ENCODE measurements around the gene PPP1R13L.

PPP1R13L gene

DNA sequence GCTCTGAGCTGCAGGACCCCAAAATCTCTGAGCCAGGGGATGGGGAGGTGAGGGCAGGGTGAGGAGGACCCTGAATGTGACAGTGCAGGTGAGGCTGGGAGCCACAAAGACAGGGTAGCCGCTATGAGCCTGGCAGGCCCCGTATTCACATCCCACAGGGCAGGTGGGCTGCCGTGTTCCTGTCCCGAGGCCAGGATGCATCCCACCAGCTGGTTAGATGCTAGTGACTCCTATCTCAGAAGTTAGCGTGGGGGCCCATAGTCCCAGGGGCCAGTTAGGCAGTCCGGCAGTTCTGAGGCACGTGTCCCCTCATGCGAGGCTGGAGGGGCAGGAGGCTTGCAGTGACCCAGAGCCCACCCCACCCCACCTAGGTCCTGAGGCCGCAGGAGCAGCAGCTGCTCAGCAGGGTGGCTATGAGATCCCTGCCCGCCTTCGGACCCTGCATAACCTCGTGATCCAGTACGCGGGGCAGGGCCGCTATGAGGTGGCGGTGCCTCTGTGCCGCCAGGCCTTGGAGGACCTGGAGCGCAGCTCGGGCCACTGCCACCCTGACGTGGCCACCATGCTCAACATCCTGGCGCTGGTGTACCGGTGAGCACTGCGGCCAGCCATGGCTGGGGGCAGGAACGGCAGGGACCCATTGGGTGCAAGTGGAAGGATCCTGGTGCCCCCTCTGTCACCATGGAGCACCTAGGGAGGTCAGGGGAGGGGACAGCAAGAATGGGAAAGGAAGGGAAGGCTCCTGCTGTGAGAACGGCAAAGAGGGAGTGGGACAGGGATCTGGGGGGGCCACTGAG is 57.1 kb downstream of the PPP1R13L start (continued):
- no peak for TF ChIP-seq ZNF514 (tag by site-specific recombination; IDR thresholded peaks at IDR 0.05)

DNA sequence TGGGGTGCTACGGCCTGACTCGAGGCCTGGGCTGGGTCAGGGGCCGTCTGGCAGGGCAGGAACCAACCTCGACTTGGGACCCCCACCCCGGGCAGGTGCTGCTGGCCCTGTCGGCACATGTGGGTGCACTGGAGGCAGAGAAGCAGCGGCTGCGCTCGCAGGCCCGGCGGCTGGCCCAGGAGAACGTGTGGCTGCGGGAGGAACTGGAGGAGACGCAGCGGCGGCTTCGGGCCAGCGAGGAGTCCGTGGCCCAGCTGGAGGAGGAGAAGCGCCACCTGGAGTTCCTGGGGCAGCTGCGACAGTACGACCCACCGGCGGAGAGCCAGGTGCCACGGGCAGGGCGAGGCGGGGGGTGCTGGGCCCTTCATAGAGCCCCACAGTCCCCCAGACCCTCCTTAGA is 58.4 kb downstream of the PPP1R13L start:
- peaks cover 6 to 38% of the 10 kb centered on the region in 2 experiments for H3K36me3 ChIP-seq (ENCODE audit: control insufficient read depth in 2 of 2, insufficient read depth in 1 of 2, low read length in 2 of 2)

DNA sequence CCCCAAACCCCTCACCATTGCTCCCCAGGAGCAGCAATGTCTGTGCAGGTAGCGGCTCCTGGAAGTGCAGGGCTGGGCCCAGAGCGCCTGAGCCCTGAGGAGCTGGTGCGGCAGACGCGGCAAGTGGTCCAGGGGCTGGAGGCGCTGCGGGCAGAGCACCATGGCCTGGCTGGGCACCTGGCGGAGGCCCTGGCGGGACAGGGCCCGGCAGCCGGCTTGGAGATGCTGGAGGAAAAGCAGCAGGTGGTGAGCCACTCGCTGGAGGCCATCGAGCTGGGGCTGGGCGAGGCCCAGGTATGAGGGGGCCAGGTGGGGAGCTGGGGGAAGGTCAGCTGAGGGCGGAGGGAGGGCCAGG is 59.4 kb downstream of the PPP1R13L start:
- Histone ChIP-seq H3K4me3 (ENCODE audit: low read depth, low read length) (no peak overlapping the region), H3K36me3 (ENCODE audit: control insufficient read depth in 2 of 2, insufficient read depth in 1 of 2, low read length in 2 of 2) (peaks cover under 1 to 28% of the 10 kb centered on the region in 2 experiments; a peak in 2 of 3 replicates), H3K9me3 (ENCODE audit: control insufficient read depth, insufficient read depth, low read depth, low read length) (no peaks in the 10 kb centered on the region), H3K27ac (ENCODE audit: extremely low read depth, low read depth, low read length) (no peak overlapping the region), H3K4me1 (ENCODE audit: control insufficient read depth, insufficient read depth, low read length) (no peaks in the 10 kb centered on the region)
- ChIA-PET CTCF (no interaction called here), POLR2A (no interaction called here)
- TF ChIP-seq, protein P1, sequence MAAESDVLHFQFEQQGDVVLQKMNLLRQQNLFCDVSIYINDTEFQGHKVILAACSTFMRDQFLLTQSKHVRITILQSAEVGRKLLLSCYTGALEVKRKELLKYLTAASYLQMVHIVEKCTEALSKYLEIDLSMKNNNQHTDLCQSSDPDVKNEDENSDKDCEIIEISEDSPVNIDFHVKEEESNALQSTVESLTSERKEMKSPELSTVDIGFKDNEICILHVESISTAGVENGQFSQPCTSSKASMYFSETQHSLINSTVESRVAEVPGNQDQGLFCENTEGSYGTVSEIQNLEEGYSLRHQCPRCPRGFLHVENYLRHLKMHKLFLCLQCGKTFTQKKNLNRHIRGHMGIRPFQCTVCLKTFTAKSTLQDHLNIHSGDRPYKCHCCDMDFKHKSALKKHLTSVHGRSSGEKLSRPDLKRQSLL (tag by site-specific recombination; IDR thresholded peaks at IDR 0.05) = no peak
- TF ChIP-seq, protein P2, sequence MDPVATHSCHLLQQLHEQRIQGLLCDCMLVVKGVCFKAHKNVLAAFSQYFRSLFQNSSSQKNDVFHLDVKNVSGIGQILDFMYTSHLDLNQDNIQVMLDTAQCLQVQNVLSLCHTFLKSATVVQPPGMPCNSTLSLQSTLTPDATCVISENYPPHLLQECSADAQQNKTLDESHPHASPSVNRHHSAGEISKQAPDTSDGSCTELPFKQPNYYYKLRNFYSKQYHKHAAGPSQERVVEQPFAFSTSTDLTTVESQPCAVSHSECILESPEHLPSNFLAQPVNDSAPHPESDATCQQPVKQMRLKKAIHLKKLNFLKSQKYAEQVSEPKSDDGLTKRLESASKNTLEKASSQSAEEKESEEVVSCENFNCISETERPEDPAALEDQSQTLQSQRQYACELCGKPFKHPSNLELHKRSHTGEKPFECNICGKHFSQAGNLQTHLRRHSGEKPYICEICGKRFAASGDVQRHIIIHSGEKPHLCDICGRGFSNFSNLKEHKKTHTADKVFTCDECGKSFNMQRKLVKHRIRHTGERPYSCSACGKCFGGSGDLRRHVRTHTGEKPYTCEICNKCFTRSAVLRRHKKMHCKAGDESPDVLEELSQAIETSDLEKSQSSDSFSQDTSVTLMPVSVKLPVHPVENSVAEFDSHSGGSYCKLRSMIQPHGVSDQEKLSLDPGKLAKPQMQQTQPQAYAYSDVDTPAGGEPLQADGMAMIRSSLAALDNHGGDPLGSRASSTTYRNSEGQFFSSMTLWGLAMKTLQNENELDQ (tag by site-specific recombination; IDR thresholded peaks at IDR 0.05; ENCODE audit: low read depth) = no peak
- TF ChIP-seq REPIN1 (tag by site-specific recombination; IDR thresholded peaks at IDR 0.05; ENCODE audit: low read depth) (no peak), ZNF548 (tag by site-specific recombination; IDR thresholded peaks at IDR 0.05) (no peak), ZBTB21 (tag by site-specific recombination; IDR thresholded peaks at IDR 0.05) (no peak), ZNF248 (tag by site-specific recombination; IDR thresholded peaks at IDR 0.05) (no peak)

More for the DNA sequence above, 58.4 kb downstream of the PPP1R13L start:
- Histone ChIP-seq H3K4me1 (ENCODE audit: control insufficient read depth, insufficient read depth, low read length) (no peaks in the 10 kb centered on the region), H3K4me3 (ENCODE audit: low read depth, low read length) (no peak overlapping the region), H3K27ac (ENCODE audit: extremely low read depth, low read depth, low read length) (no peak overlapping the region), H3K9me3 (ENCODE audit: control insufficient read depth, insufficient read depth, low read depth, low read length) (no peaks in the 10 kb centered on the region)
- ChIA-PET CTCF (no interaction called here), POLR2A (no interaction called here)
- TF ChIP-seq ZBTB7A (tag by site-specific recombination; IDR thresholded peaks at IDR 0.05; ENCODE audit: low read depth) = no peak
- TF ChIP-seq, protein P2 (tag by site-specific recombination; IDR thresholded peaks at IDR 0.05; ENCODE audit: low read depth) = no peak
- no peak for TF ChIP-seq ZNF626 (tag by site-specific recombination; IDR thresholded peaks at IDR 0.05)
- TF ChIP-seq MZF1 (tag by site-specific recombination; IDR thresholded peaks at IDR 0.05; ENCODE audit: borderline replicate concordance) = no peak
- no peak for TF ChIP-seq OVOL3 (tag by site-specific recombination; IDR thresholded peaks at IDR 0.05)
- no peak for TF ChIP-seq ZNF621 (tag by site-specific recombination; IDR thresholded peaks at IDR 0.05)
- no peak for TF ChIP-seq ZNF202 (tag by site-specific recombination; IDR thresholded peaks at IDR 0.05; ENCODE audit: borderline replicate concordance)
- TF ChIP-seq, protein P3, sequence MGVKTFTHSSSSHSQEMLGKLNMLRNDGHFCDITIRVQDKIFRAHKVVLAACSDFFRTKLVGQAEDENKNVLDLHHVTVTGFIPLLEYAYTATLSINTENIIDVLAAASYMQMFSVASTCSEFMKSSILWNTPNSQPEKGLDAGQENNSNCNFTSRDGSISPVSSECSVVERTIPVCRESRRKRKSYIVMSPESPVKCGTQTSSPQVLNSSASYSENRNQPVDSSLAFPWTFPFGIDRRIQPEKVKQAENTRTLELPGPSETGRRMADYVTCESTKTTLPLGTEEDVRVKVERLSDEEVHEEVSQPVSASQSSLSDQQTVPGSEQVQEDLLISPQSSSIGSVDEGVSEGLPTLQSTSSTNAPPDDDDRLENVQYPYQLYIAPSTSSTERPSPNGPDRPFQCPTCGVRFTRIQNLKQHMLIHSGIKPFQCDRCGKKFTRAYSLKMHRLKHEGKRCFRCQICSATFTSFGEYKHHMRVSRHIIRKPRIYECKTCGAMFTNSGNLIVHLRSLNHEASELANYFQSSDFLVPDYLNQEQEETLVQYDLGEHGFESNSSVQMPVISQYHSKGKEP (tag by site-specific recombination; IDR thresholded peaks at IDR 0.05) = no peak
- no peak for TF ChIP-seq ZNF701 (tag by site-specific recombination; IDR thresholded peaks at IDR 0.05)
- TF ChIP-seq GLI2 (tag by site-specific recombination; IDR thresholded peaks at IDR 0.05; ENCODE audit: borderline replicate concordance, low read depth) = no peak
- no peak for TF ChIP-seq ZNF549 (tag by site-specific recombination; IDR thresholded peaks at IDR 0.05)
- no peak for TF ChIP-seq GLIS1 (tag by site-specific recombination; IDR thresholded peaks at IDR 0.05)
- no peak for TF ChIP-seq ZNF274 (IDR thresholded peaks at IDR 0.05; ENCODE audit: low read length)
- TF ChIP-seq ZNF274 (tag by site-specific recombination; IDR thresholded peaks at IDR 0.05; ENCODE audit: borderline replicate concordance) = no peak
- no peak for TF ChIP-seq ZNF623 (tag by site-specific recombination; IDR thresholded peaks at IDR 0.05)
- no peak for TF ChIP-seq ZNF677 (tag by site-specific recombination; IDR thresholded peaks at IDR 0.05)
- TF ChIP-seq, protein P4, sequence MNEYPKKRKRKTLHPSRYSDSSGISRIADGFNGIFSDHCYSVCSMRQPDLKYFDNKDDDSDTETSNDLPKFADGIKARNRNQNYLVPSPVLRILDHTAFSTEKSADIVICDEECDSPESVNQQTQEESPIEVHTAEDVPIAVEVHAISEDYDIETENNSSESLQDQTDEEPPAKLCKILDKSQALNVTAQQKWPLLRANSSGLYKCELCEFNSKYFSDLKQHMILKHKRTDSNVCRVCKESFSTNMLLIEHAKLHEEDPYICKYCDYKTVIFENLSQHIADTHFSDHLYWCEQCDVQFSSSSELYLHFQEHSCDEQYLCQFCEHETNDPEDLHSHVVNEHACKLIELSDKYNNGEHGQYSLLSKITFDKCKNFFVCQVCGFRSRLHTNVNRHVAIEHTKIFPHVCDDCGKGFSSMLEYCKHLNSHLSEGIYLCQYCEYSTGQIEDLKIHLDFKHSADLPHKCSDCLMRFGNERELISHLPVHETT (tag by site-specific recombination; IDR thresholded peaks at IDR 0.05) = no peak

Measured in HEK293 (cell line).